SK-N-SH (cell line): Measurements from ENCODE around the gene WASF2. TPM values are rescaled to one million over a fixed set of nuclear protein-coding genes. Genes with fewer than 3 reads are reported as not detected.

Source experiments
- CTCF ChIA-PET: fragments of 300-600, 350-600 bp; formaldehyde crosslinking; extraction: SDS; loops from one replicate; lab custom pipeline; 2021; lab: Yijun Ruan, JAX
- POLR2A ChIA-PET: fragments of 350-600 bp; sonication (Branson Sonifier 250); formaldehyde crosslinking; extraction: SDS; loops from one replicate; lab custom pipeline; 2020; ENCODE audit warnings: antibody characterized with exemption, inconsistent platforms; lab: Yijun Ruan, JAX
- DNase-seq: peaks from one replicate; pipeline ENCODE4 v3.0.0; 2012
- H2AFZ ChIP-seq: fragments of 200-600 bp; sonication (generic); 2 replicates; pipeline ENCODE4 v1.8.1; 2016; ENCODE audit warnings: antibody characterized with exemption, mild to moderate bottlenecking, low read depth
- H3F3A ChIP-seq: fragments of 200-600 bp; sonication (generic); replicated peaks from 2 replicates; pipeline ENCODE3; 2016; ENCODE audit warnings: antibody characterized with exemption, mild to moderate bottlenecking; ENCODE audit not compliant: insufficient read depth
- H3K27ac ChIP-seq, 2 experiments: fragments of 200-500 bp in 1 of 2; fragments of 200-600 bp in 1 of 2; sonication (Bioruptor generic) in 1 of 2; sonication (generic), shearing (Covaris generic) in 1 of 2; 2 replicates each; pipeline versions ENCODE4 v1.5.1 to v1.6.1; 2014 to 2016; ENCODE audit warnings: low read depth in 2 of 2, inconsistent platforms in 1 of 2, low read length in 1 of 2, mild to moderate bottlenecking in 1 of 2, mixed read lengths in 1 of 2
- H3K27me3 ChIP-seq: fragments of 200-600 bp; sonication (generic), shearing (Covaris generic); 2 replicates; pipeline ENCODE4 v1.6.1; 2016; ENCODE audit warnings: mixed run types; ENCODE audit not compliant: insufficient read depth
- H3K36me3 ChIP-seq, 2 experiments: fragments of 200-500 bp in 1 of 2; fragments of 200-600 bp in 1 of 2; sonication (Bioruptor generic) in 1 of 2; sonication (generic) in 1 of 2; replicated peaks in 1 of 2; 2 replicates each; pipeline versions ENCODE3 to v1.5.1; 2014 to 2016; ENCODE audit warnings: low read length in 1 of 2, mild to moderate bottlenecking in 1 of 2; ENCODE audit not compliant: insufficient read depth in 2 of 2, control insufficient read depth in 1 of 2
- H3K4me1 ChIP-seq, 2 experiments: fragments of 200-500 bp in 1 of 2; fragments of 200-600 bp in 1 of 2; sonication (Bioruptor generic) in 1 of 2; sonication (generic), shearing (Covaris generic) in 1 of 2; 2 replicates each; pipeline versions ENCODE4 v1.5.1 to v1.6.1; 2014 to 2016; ENCODE audit warnings: low read depth in 1 of 2, low read length in 1 of 2, mixed run types in 1 of 2; ENCODE audit not compliant: insufficient read depth in 2 of 2, control insufficient read depth in 1 of 2
- H3K4me2 ChIP-seq: fragments of 200-600 bp; sonication (generic), shearing (Covaris generic); 2 replicates; pipeline ENCODE4 v1.6.1; 2017; ENCODE audit warnings: mixed run types
- H3K4me3 ChIP-seq, 2 experiments: fragments of 200-500 bp in 1 of 2; fragments of 200-600 bp in 1 of 2; sonication (Bioruptor generic) in 1 of 2; sonication (generic), shearing (Covaris generic) in 1 of 2; 2 replicates each; pipeline versions ENCODE4 v1.5.1 to v1.8.1; 2014 to 2016; ENCODE audit warnings: low read depth in 2 of 2, inconsistent platforms in 1 of 2, low read length in 1 of 2, mild to moderate bottlenecking in 1 of 2, mixed read lengths in 1 of 2, moderate library complexity in 1 of 2
- H3K79me2 ChIP-seq: fragments of 200-600 bp; sonication (generic); 2 replicates; pipeline ENCODE4 v1.8.1; 2017; ENCODE audit warnings: mild to moderate bottlenecking; ENCODE audit not compliant: insufficient read depth
- H3K9ac ChIP-seq: fragments of 200-600 bp; sonication (generic); 2 replicates; pipeline ENCODE4 v1.6.1; 2017; ENCODE audit warnings: mixed run types
- H3K9me2 ChIP-seq: fragments of 200-600 bp; sonication (generic); 2 replicates; pipeline ENCODE4 v1.6.1; 2017; ENCODE audit warnings: mixed run types
- H3K9me3 ChIP-seq: fragments of 200-600 bp; sonication (generic); 2 replicates; pipeline ENCODE4 v1.6.1; 2017; ENCODE audit warnings: mixed run types, mild to moderate bottlenecking, moderate library complexity
- H4K20me1 ChIP-seq: fragments of 200-600 bp; sonication (generic); 2 replicates; pipeline ENCODE4 v1.6.1; 2017; ENCODE audit warnings: mild to moderate bottlenecking, mixed run types; ENCODE audit not compliant: insufficient read depth
- CHD2 ChIP-seq: fragments of 150-350 bp; IDR thresholded peaks from 2 replicates; pipeline ENCODE4 v1.6.1; 2018; ENCODE audit warnings: low read length; ENCODE audit not compliant: partially characterized antibody
- ELF1 ChIP-seq: IDR thresholded peaks from 2 replicates; pipeline ENCODE4 v1.4.0; 2012
- EP300 ChIP-seq, 2 experiments: IDR thresholded peaks; 2 replicates each; pipeline versions ENCODE4 v1.4.0 to v1.6.1; 2012; ENCODE audit warnings: borderline replicate concordance in 1 of 2, low read depth in 1 of 2, low read length in 1 of 2
- FOSL2 ChIP-seq: IDR thresholded peaks from 2 replicates; pipeline ENCODE4 v1.4.0; 2012; ENCODE audit warnings: low read depth, mild to moderate bottlenecking, moderate library complexity, borderline replicate concordance
- FOXJ3 ChIP-seq: sonication (generic); formaldehyde crosslinking; IDR thresholded peaks from 2 replicates; pipeline ENCODE4 v1.5.1; 2020; ENCODE audit warnings: mild to moderate bottlenecking, missing genetic modification reagents
- FOXM1 ChIP-seq: IDR thresholded peaks from 2 replicates; pipeline ENCODE4 v1.4.0; 2012; ENCODE audit warnings: low read depth, mild to moderate bottlenecking
- GABPA ChIP-seq: IDR thresholded peaks from 2 replicates; pipeline ENCODE4 v1.4.0; 2012; ENCODE audit warnings: low read depth, mild to moderate bottlenecking
- MAX ChIP-seq: IDR thresholded peaks from 2 replicates; pipeline ENCODE4 v1.4.0; 2012; ENCODE audit warnings: low read depth
- NRF1 ChIP-seq: IDR thresholded peaks from 2 replicates; pipeline ENCODE4 v1.6.1; 2012; ENCODE audit warnings: low read depth, mild to moderate bottlenecking, low read length
- PBX3 ChIP-seq: IDR thresholded peaks from 2 replicates; pipeline ENCODE4; 2012
- RCOR1 ChIP-seq: fragments of 150-350 bp; IDR thresholded peaks from 2 replicates; pipeline ENCODE4 v1.6.1; 2017; ENCODE audit warnings: antibody characterized with exemption, low read length
- RXRA ChIP-seq: IDR thresholded peaks from 2 replicates; pipeline ENCODE4 v1.4.0; 2012; ENCODE audit warnings: low read depth, mild to moderate bottlenecking, borderline replicate concordance
- TCF12 ChIP-seq: IDR thresholded peaks from 2 replicates; pipeline ENCODE4 v1.4.0; 2012
- USF1 ChIP-seq: IDR thresholded peaks from 2 replicates; pipeline ENCODE4 v1.4.0; 2012; ENCODE audit warnings: low read depth, borderline replicate concordance
- USF2 ChIP-seq: fragments of 150-350 bp; IDR thresholded peaks from 2 replicates; pipeline ENCODE4 v1.6.1; 2017; ENCODE audit warnings: antibody characterized with exemption, low read length, low read depth, borderline replicate concordance
- ZBTB33 ChIP-seq: IDR thresholded peaks from 2 replicates; pipeline ENCODE4 v1.4.0; 2012; ENCODE audit warnings: low read depth, borderline replicate concordance
- WGBS: methylation state at CpG from one replicate; pipeline ENCODE4 v1.1.6; 2017; ENCODE audit warnings: low lambda C conversion rate; 5-methylcytosine and 5-hydroxymethylcytosine counted together
- polyA plus RNA-seq, 3 experiments: library from polyadenylated mRNA; depleted of rRNA; stranded (reverse); fragments of >200 nt; gene quantifications; 2 replicates each; pipeline ENCODE4 v1.2.3, GENCODE V29; 2012

WASF2 gene
- polyA plus RNA-seq, 1 of the 3 experiments (the other 2 are of a cell fraction): 27.1 TPM

- TF ChIP-seq USF1 (no peak), RCOR1 (no peak), FOSL2 (no peak), RXRA (no peak), ELF1 (no peak), FOXJ3 (CRISPR knock-in tag) (no peak), CHD2 (no peak), NRF1 (no peak), FOXM1 (no peak), ZBTB33 (no peak), GABPA (no peak), TCF12 (no peak)
Measured at GRCh38 chr1:27476237-27476636, 13.7 kb downstream of the WASF2 start (continued).

GRCh38 chr1:27475720-27476119 is 14.2 kb downstream of the WASF2 start:
- Histone ChIP-seq H3K4me1 (peaks cover 0 to 2% of the 10 kb centered on the region in 2 experiments; a peak in 1 of 4 replicates), H3K79me2 (peaks cover 99% of the 10 kb centered on the region), H2AFZ (no peak overlapping the region), H3F3A (peaks cover 7% of the 10 kb centered on the region), H3K27me3 (no peaks in the 10 kb centered on the region), H3K9me2 (no peaks in the 10 kb centered on the region), H3K4me3 (no peak overlapping the region), H3K9ac (no peak overlapping the region), H3K4me2 (no peak overlapping the region), H3K27ac (no peak overlapping the region), H3K36me3 (peaks cover 0 to 9% of the 10 kb centered on the region in 2 experiments), H4K20me1 (peaks cover 82% of the 10 kb centered on the region), H3K9me3 (no peaks in the 10 kb centered on the region)
- TF ChIP-seq MAX: no peak
- no peak for TF ChIP-seq CHD2
- TF ChIP-seq USF2: no peak
- no peak for TF ChIP-seq PBX3
- no peak for TF ChIP-seq FOSL2
- no peak for TF ChIP-seq TCF12
- no peak for TF ChIP-seq EP300 (IDR thresholded peaks at IDR 0.05; ENCODE audit: borderline replicate concordance in 1 of 2, low read depth in 1 of 2, low read length in 1 of 2)
- no peak for TF ChIP-seq NRF1
- no peak for DNase-seq
- ChIA-PET POLR2A (no interaction called here), CTCF (interaction anchor here (1.7 kb wide), 1 partner anchor 15 kb away, joined by 3 read pairs; the partner anchor contains the start of gene WASF2)
- 95% methylated on average over 4 of the region's 4 CpGs for WGBS
